ENCODE data around the gene HES5.

Gene HES5

DNA sequence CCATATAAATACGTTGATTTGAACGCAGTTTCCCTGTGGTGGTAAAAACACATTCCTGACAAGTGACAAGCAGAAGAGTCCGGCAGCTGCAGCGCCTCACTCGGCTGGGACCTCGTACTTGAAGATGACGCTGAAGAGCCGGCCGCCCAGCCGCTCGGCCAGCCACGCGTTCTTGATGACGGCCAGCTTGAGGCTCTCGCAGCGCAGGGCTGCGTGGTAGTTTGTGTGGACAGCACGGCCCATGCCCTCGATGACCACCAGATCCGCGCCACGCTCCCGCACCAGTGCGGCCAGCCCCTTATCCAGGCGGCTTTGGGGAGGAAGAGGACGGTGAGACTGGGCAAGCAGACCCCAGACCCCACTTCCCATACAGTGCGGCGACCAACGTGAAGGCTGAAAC, 21.3 kb downstream of the HES5 start:
- Mint-ChIP-seq H3K27me3 (no peaks in the 10 kb centered on the region), H3K36me3 (no peaks in the 10 kb centered on the region), H3K4me3 (no peak overlapping the region), H3K4me1 (ENCODE audit: low read depth) (no peaks in the 10 kb centered on the region), H3K9me3 (ENCODE audit: low read depth) (no peaks in the 10 kb centered on the region), H3K27ac (no peak overlapping the region)

DNA sequence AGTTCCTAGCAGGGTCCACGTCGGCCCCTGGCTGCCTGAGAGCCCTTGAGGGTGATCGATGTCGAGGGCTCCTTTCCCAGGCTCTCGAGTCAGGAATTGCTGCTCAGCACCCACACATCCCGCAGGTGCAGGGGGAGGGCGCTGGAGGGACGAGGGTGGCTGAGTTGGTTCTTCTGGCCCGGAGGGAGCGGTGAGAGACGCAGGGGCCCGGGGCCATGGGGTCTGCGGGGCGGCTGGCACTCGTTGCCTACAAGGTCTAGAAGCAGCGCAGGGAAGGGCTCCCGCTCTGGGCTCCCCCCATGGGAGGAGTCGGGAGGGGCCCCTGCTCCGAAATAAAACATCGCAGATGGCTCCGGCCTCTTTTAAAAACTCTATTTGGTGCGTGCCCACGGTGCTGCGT, 21.9 kb downstream of the HES5 start:
- H3K27ac Mint-ChIP-seq: no peak overlapping the region
- H3K4me3 Mint-ChIP-seq: no peak overlapping the region
- H3K9me3 Mint-ChIP-seq (ENCODE audit: low read depth): no peaks in the 10 kb centered on the region
- H3K27me3 Mint-ChIP-seq: no peaks in the 10 kb centered on the region
- no peaks in the 10 kb centered on the region for H3K36me3 Mint-ChIP-seq
- H3K4me1 Mint-ChIP-seq (ENCODE audit: low read depth): no peaks in the 10 kb centered on the region

DNA sequence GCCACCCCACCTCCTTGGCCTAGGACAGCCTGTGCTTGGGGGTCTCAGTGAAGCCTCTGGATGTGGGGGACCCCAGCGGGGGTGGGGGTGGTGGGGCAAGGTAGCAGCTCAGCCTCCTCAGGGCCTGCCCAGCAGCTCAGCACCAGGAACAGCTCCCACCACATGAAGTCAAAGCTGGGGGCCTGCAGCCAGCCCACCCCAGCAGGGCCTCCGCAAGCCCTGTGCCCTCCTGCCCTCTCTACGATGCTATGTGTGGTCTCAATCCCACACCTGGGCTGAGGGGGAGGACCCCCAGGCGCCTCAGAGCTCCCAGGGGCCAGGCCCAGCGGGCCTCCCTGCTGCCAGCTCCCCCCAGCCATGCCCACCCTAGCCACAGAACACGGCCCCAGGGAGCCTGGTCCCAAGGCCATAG, 22.3 kb downstream of the HES5 start:
- Mint-ChIP-seq H3K4me1 (ENCODE audit: low read depth) (no peaks in the 10 kb centered on the region), H3K27me3 (no peaks in the 10 kb centered on the region), H3K9me3 (ENCODE audit: low read depth) (no peaks in the 10 kb centered on the region), H3K4me3 (no peak overlapping the region), H3K36me3 (no peaks in the 10 kb centered on the region), H3K27ac (no peak overlapping the region)

DNA sequence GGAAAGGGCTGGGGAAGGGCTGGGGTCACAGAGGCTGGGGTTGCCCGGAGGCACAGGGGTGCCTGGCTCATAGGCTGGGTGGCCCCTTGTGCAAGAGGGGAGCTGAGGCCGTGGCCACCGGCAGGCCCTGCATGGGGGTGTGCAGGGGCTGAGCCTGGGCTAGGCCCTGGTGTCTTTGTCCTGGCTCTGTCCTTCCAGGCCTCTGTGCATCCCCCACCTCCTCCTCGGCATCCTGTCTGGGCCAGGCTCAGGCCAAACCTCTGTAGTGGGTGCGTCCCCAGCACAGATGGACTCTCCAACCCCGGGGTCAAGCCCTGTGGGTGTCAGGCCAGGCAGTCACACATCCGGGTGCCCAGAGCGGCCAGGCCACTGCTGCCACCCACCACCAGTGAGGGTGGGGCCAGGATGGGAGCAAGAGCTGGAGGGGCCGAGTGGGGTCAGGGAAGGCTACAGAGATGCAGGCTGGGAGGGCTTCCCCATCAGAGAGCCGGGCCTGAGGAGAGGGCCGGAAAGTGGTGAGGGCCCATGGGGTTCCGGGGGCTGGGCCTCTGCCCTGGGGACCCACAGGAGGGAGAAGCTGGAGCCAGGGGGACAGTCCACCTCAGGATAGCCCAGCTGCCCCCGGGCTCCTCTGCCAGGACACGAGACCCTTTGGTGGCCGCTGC, 23.0 kb downstream of the HES5 start:
- Mint-ChIP-seq H3K36me3 (no peaks in the 10 kb centered on the region), H3K4me3 (no peak overlapping the region), H3K27me3 (no peaks in the 10 kb centered on the region), H3K4me1 (ENCODE audit: low read depth) (no peaks in the 10 kb centered on the region), H3K9me3 (ENCODE audit: low read depth) (no peaks in the 10 kb centered on the region), H3K27ac (no peak overlapping the region)

DNA sequence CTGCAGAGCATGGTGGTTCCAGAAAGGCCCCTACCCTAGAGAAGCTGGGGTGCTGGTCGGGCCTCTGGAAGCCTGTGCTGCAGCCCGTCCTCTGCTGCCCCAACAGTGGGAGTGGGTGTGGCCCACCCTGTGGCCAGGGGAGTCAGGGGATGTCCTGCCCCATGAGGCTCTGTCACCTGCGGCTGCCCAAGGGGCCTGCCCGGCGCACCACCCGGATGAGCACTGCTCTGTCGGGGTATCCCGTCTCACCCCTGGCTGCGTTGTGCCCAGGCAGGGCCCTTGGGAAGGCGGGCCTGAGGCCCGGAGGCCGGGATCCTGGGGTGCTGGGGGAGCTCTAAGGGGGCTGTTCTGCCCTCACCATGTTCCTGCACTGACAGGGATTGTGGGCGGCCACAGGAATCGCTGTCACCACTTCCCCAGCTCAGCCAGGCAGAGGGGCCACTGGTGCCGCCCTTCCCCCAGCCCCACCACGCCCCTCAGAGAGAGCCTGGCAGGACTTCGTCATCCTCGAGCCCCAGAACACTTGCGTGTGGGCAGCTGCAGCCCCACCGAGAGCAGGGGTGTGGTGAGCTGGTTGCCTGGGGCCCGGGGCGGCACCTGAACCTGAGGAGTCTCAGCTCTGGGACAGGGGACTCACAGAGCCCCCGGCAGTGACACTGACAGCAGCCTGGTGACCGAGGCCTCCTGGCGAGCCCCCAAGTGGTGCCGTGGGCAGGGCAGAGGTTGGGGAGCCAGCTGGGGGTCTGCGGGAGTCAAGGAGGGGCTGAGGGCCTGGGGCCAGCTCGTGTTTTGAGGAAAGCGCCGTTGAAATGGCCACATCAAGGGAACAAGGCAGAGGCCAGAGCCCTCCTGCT, 23.8 kb downstream of the HES5 start:
- Mint-ChIP-seq H3K4me3 (no peak overlapping the region), H3K27me3 (no peaks in the 10 kb centered on the region), H3K27ac (no peak overlapping the region), H3K9me3 (ENCODE audit: low read depth) (no peaks in the 10 kb centered on the region), H3K36me3 (no peaks in the 10 kb centered on the region), H3K4me1 (ENCODE audit: low read depth) (no peaks in the 10 kb centered on the region)

DNA sequence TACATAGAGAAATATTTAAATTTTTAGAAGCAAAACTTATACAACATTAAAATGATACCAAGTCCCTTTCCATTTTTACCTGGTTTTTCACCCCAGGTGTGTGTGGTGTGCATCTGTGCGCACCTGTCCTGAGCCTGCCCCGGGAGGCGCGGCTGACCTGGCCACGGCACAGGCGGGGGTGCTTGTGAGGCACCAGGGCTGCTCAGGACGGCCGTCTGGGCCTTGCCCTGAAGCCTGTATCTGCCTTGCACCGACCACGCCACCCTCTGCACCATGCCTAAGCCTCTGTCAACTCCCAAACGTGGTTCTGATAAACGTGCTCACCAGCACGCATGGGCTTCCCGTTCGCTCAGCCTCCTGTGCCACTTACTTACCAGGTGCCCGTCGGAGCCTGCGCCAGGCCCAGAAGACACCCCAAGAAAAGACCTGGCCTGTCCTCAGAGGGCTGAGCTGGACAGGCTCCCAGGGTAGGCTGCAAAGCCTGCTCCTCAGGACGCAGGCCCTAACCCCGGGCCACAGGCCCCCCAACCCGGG, 24.5 kb downstream of the HES5 start:
- H3K27ac Mint-ChIP-seq: no peak overlapping the region
- H3K27me3 Mint-ChIP-seq: no peaks in the 10 kb centered on the region
- H3K36me3 Mint-ChIP-seq: no peaks in the 10 kb centered on the region
- peaks cover 2% of the 10 kb centered on the region for H3K4me1 Mint-ChIP-seq (ENCODE audit: low read depth)
- H3K9me3 Mint-ChIP-seq (ENCODE audit: low read depth): no peaks in the 10 kb centered on the region
- H3K4me3 Mint-ChIP-seq: no peak overlapping the region

DNA sequence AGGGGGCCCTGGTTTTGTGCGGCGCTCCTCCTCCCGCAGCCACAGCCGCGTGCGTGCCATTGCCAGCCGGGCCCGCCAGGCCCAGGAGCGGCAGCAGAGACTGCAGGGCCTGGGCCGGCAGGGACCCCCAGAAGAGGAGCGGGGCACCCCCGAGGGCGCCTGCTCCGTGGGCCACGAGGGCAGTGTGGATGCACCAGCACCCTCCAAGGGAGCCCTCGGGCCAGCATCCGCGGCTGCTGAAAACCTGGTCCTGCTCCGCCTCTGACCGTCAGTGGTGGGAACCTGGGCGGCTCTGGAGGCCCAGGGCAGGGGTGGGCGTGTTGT, 25.2 kb downstream of the HES5 start:
- peaks cover 8% of the 10 kb centered on the region for H3K4me1 Mint-ChIP-seq (ENCODE audit: low read depth)
- no peaks in the 10 kb centered on the region for H3K36me3 Mint-ChIP-seq
- H3K4me3 Mint-ChIP-seq: no peak overlapping the region
- H3K27ac Mint-ChIP-seq: no peak overlapping the region
- H3K9me3 Mint-ChIP-seq (ENCODE audit: low read depth): no peaks in the 10 kb centered on the region
- no peaks in the 10 kb centered on the region for H3K27me3 Mint-ChIP-seq

DNA sequence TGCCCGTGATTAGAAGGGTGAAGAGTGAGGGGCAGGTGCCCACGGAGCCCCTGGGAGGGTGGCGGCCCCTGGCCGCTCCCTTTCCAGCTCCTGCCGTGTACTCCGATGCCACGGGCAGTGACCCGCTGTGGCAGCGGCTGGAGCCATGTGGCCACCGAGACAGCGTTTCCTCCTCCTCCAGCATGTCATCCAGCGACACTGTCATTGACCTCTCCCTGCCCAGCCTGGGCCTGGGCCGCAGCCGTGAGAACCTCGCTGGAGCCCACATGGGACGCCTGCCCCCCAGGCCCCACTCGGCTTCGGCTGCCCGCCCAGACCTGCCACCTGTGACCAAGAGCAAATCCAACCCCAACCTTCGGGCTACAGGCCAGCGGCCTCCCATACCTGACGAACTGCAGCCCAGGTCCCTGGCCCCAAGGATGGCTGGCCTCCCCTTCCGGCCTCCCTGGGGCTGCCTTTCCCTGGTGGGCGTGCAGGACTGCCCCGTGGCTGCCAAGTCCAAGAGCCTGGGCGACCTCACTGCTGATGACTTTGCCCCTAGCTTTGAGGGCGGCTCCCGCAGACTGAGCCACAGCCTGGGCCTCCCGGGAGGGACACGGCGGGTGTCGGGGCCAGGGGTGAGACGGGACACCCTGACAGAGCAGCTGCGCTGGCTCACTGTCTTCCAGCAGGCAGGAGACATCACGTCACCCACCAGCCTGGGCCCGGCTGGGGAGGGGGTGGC, 25.7 kb downstream of the HES5 start:
- H3K4me3 Mint-ChIP-seq: no peak overlapping the region
- no peaks in the 10 kb centered on the region for H3K27me3 Mint-ChIP-seq
- H3K9me3 Mint-ChIP-seq (ENCODE audit: low read depth): no peaks in the 10 kb centered on the region
- H3K27ac Mint-ChIP-seq: no peak overlapping the region
- peaks cover 10% of the 10 kb centered on the region for H3K4me1 Mint-ChIP-seq (ENCODE audit: low read depth)
- H3K36me3 Mint-ChIP-seq: no peaks in the 10 kb centered on the region

DNA sequence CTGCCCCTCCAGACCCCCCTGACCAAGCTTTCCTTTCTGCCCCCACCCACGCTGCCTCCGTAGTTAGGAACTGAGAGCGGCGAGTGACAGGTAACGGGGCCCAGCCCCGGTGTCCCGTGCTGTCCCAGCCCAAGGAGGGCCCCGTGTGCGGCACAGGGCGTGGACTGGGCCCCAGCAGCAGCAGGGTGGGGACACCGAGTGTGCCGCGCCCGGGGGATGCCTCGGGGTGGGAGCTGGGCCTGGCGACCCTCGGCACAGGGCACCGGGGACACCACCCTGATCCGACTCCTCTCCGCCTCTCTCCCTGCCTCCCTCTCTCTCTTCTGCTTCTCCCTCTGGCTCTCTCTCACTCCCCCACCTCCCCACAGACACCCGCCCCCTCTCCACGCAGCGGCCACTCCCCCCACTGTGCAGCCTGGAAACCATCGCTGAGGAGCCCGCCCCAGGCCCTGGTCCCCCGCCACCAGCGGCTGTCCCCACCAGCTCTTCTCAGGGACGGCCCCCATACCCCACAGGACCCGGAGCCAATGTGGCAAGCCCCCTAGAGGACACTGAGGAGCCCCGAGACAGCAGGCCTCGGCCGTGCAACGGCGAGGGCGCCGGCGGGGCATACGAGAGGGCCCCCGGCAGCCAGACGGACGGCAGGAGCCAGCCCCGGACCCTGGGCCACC, 26.4 kb downstream of the HES5 start:
- H3K9me3 Mint-ChIP-seq (ENCODE audit: low read depth): no peaks in the 10 kb centered on the region
- H3K27me3 Mint-ChIP-seq: no peaks in the 10 kb centered on the region
- no peak overlapping the region for H3K4me3 Mint-ChIP-seq
- H3K27ac Mint-ChIP-seq: no peak overlapping the region
- no peaks in the 10 kb centered on the region for H3K36me3 Mint-ChIP-seq
- peaks cover 10% of the 10 kb centered on the region for H3K4me1 Mint-ChIP-seq (ENCODE audit: low read depth)

DNA sequence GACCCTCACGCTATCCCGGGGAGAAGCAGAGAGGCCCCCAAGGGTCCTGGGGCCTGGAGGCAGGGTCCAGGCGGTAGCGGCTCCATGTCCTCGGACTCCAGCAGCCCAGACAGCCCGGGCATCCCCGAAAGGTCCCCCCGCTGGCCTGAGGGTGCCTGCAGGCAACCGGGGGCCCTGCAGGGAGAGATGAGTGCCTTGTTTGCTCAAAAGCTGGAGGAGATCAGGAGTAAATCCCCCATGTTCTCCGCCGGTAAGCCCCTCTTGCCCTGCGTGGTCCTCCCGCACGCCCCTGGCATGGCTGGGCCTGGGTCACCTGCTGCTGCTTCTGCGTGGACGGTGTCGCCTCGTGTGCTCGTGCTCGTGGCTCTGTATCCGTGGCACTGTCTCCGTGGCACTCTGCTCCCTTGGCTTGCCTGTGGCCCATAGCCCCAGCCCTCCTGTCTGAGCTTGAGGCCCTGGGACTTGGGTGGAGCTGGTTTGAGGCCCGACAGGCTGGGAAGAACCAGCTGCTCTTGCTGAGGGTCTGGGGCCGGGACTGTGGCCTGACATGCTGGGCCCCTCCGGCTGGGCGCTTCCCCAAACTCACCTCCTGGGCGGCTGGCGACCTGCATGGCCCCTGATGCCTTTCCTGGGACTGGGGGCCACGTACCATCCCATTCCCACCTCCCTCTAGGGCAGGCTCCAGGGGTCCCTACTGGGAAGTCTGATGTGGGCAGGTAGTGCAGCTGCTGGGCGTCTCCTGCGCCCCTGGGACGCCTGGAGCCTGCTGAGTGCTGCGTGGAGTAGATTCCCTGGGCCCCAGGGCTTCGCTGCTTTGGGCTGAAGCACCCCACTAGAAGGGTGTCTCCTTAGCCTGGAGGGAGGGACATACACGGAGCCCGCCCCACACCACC, 27.2 kb downstream of the HES5 start:
- Mint-ChIP-seq H3K4me3 (no peak overlapping the region), H3K27me3 (no peaks in the 10 kb centered on the region), H3K27ac (no peak overlapping the region), H3K9me3 (ENCODE audit: low read depth) (no peaks in the 10 kb centered on the region), H3K36me3 (no peaks in the 10 kb centered on the region), H3K4me1 (ENCODE audit: low read depth) (peaks cover 10% of the 10 kb centered on the region)

DNA sequence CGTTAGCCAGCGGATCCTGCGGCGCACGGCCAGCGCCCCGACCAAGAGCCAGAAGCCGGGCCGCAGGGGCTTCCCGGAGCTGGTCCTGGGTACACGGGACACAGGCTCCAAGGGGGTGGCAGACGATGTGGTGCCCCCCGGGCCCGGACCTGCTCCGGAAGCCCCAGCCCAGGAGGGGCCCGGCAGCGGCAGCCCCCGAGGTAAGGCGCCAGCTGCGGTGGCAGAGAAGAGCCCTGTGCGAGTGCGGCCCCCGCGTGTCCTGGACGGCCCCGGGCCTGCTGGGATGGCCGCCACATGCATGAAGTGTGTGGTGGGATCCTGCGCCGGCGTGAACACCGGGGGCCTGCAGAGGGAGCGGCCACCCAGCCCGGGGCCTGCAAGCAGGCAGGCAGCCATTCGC, 27.9 kb downstream of the HES5 start:
- no peak overlapping the region for H3K4me3 Mint-ChIP-seq
- H3K4me1 Mint-ChIP-seq (ENCODE audit: low read depth): peaks cover 12% of the 10 kb centered on the region
- H3K27me3 Mint-ChIP-seq: no peaks in the 10 kb centered on the region
- H3K36me3 Mint-ChIP-seq: no peaks in the 10 kb centered on the region
- H3K9me3 Mint-ChIP-seq (ENCODE audit: low read depth): no peaks in the 10 kb centered on the region
- H3K27ac Mint-ChIP-seq: no peak overlapping the region

DNA sequence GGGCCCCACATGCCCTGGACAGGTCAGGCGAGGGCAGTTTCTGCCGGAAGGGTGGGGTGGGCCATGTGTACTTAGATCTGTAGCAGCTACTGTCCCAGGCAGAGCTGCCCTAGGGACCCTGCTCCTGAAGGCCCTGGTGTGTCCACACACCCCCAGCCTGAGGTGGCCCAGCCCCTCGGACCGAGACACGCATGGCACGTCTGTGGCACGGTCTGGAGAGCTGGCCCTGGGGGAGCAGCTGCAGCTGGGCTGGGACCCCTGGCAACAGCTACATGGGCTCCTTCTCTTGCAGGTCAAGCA, 28.3 kb downstream of the HES5 start:
- Mint-ChIP-seq H3K9me3 (ENCODE audit: low read depth) (no peaks in the 10 kb centered on the region), H3K27ac (no peak overlapping the region), H3K4me3 (no peak overlapping the region), H3K36me3 (no peaks in the 10 kb centered on the region), H3K4me1 (ENCODE audit: low read depth) (peaks cover 12% of the 10 kb centered on the region), H3K27me3 (no peaks in the 10 kb centered on the region)

DNA sequence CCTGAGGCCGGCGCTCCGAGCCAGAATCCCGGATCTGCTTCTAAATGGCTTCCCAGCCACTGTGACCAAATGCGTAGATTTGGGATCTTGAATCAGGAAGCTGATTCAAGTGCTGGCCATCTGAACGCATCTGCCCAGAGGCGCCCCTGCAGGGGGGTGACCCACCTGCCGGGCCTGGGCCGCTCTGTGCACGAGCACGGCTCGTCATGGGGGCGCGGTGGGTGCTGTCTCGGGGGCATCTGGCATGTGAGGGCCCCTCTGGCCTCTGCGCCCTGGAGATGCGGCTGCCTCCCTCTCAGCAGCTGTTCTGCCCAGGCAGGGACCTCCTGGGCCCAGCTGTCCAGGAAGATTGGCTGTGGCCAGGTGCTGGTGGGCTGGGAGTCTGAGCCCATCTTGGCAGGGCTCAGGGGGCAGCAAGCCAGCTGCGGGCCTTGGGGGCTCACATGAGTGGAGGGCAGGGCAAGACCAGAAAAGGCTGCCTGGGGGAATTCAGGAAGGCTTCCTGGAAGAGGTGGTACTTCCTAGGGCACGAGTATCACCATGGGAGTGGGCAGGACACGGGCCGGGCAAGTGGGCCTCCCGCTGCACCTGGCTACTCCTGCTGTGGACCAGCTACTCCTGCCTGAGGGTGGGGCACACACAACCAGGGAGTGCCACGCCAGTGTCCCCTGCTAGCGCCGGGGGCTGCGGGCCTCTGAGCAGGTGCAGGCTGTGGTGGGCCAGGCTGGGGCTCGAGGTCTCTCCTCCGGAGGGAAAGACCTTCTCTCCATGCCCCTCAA, 28.8 kb downstream of the HES5 start:
- H3K27me3 Mint-ChIP-seq: no peaks in the 10 kb centered on the region
- H3K9me3 Mint-ChIP-seq (ENCODE audit: low read depth): no peaks in the 10 kb centered on the region
- no peaks in the 10 kb centered on the region for H3K36me3 Mint-ChIP-seq
- H3K4me1 Mint-ChIP-seq (ENCODE audit: low read depth): peaks cover 13% of the 10 kb centered on the region
- H3K4me3 Mint-ChIP-seq: no peak overlapping the region
- no peak overlapping the region for H3K27ac Mint-ChIP-seq

All from activated naive CD8-positive, alpha-beta T cell (primary cell).